Measurements from ENCODE around the gene IQSEC1.

GRCh38 chr3:12877040-12877439 is 196.2 kb downstream of the IQSEC1 start:
- TF ChIP-seq CTCF (IDR thresholded peaks at IDR 0.05) = no peak
- TF ChIP-seq POLR2A (IDR thresholded peaks at IDR 0.05) = no peak
- no peak for TF ChIP-seq POLR2AphosphoS5 (IDR thresholded peaks at IDR 0.05)
- TF ChIP-seq EP300 (IDR thresholded peaks at IDR 0.05; ENCODE audit: low read depth) = no peak

Measured in transverse colon (tissue), 4 donors.